Thoracic aorta (tissue), 2 donors: ENCODE data around the gene RTTN. TPM values are rescaled to one million over a fixed set of nuclear protein-coding genes. Genes with fewer than 3 reads are reported as not detected.

Experiments
- ATAC-seq: fragments of 150-250 bp; one replicate; pipeline ENCODE4 v1.8.0; 2017; ENCODE audit warnings: low read depth; ENCODE audit not compliant: insufficient number of reproducible peaks, low FRiP score
- DNase-seq: peaks from one replicate; pipeline ENCODE4 v3.0.0-alpha.2; 2020; ENCODE audit warnings: low spot score
- H3K27ac ChIP-seq, 2 donors: fragments of 200-600 bp; sonication (generic); 1 replicate in 1 of 2; 2 replicates in 1 of 2; pipeline ENCODE4 v1.5.1; 2016; ENCODE audit warnings: mild to moderate bottlenecking in 2 of 2, moderate library complexity in 2 of 2
- H3K27me3 ChIP-seq: fragments of 200-600 bp; sonication (generic); replicated peaks from 2 replicates; pipeline ENCODE4 v1.6.0; 2016; ENCODE audit warnings: mild to moderate bottlenecking; ENCODE audit not compliant: insufficient read depth
- H3K36me3 ChIP-seq: fragments of 200-600 bp; sonication (generic); one replicate; pipeline ENCODE4 v1.5.1; 2016
- H3K4me1 ChIP-seq, 2 donors: fragments of 200-600 bp; sonication (generic); 1 replicate in 1 of 2; 2 replicates in 1 of 2; pipeline versions ENCODE4 v1.5.1 to v1.6.0; 2016; ENCODE audit warnings: low read depth in 2 of 2, mild to moderate bottlenecking in 1 of 2; ENCODE audit not compliant: control insufficient read depth in 1 of 2
- H3K4me3 ChIP-seq: fragments of 200-600 bp; sonication (generic); 2 replicates; pipeline ENCODE4 v1.5.1; 2016; ENCODE audit warnings: mild to moderate bottlenecking
- H3K9me3 ChIP-seq: fragments of 200-600 bp; sonication (generic); 2 replicates; pipeline ENCODE4 v1.5.1; 2016
- CTCF ChIP-seq: fragments of 200-600 bp; sonication (generic); IDR thresholded peaks from one replicate; pipeline ENCODE4 v1.5.1; 2019; ENCODE audit warnings: antibody characterized with exemption
- total RNA-seq, 2 donors: library from RNA; depleted of rRNA; stranded (reverse); fragments of >200 nt; gene quantifications; one replicate each; pipeline versions ENCODE4 v1.1.0 to v1.2.3, GENCODE V29; 2016

Gene RTTN
- total RNA-seq, 2 donors from 2014 or later = 13.1 to 20.7 TPM

GRCh38 chr18:70124139-70124538 is 81.3 kb downstream of the RTTN start:
- ATAC-seq = no peak
- no peaks in the 10 kb centered on the region for H3K4me1 ChIP-seq
- no peaks in the 10 kb centered on the region for H3K27me3 ChIP-seq
- no peak for TF ChIP-seq CTCF
- no peaks in the 10 kb centered on the region for H3K36me3 ChIP-seq
- no peaks in the 10 kb centered on the region for H3K9me3 ChIP-seq
- DNase-seq = no peak
- no peak overlapping the region for H3K4me3 ChIP-seq
- H3K27ac ChIP-seq = no peak overlapping the region

- TF ChIP-seq CTCF = no peak
- Histone ChIP-seq H3K4me1 (no peaks in the 10 kb centered on the region), H3K9me3 (no peaks in the 10 kb centered on the region), H3K36me3 (no peaks in the 10 kb centered on the region), H3K27ac (no peak overlapping the region), H3K4me3 (no peak overlapping the region), H3K27me3 (no peaks in the 10 kb centered on the region)
- ATAC-seq = no peak
- DNase-seq = no peak
Measured at GRCh38 chr18:70121842-70122241, 83.6 kb downstream of the RTTN start.

- no peak for ATAC-seq
Measured at GRCh38 chr18:70116949-70117348, 88.5 kb downstream of the RTTN start.

GRCh38 chr18:70113511-70113910 is 92.0 kb downstream of the RTTN start:
- peaks cover 10% of the 10 kb centered on the region for H3K36me3 ChIP-seq
- no peaks in the 10 kb centered on the region for H3K9me3 ChIP-seq
- no peaks in the 10 kb centered on the region for H3K27me3 ChIP-seq
- TF ChIP-seq CTCF = no peak
- ATAC-seq (no peak), DNase-seq (no peak)
- H3K4me3 ChIP-seq = no peak overlapping the region
- no peak overlapping the region for H3K27ac ChIP-seq
- H3K4me1 ChIP-seq = no peaks in the 10 kb centered on the region

More at GRCh38 chr18:70116949-70117348, 88.5 kb downstream of the RTTN start:
- no peak for TF ChIP-seq CTCF
- no peaks in the 10 kb centered on the region for H3K36me3 ChIP-seq
- DNase-seq = no peak
- H3K4me3 ChIP-seq = no peak overlapping the region
- H3K27me3 ChIP-seq = no peaks in the 10 kb centered on the region
- H3K27ac ChIP-seq = no peak overlapping the region
- no peaks in the 10 kb centered on the region for H3K4me1 ChIP-seq
- H3K9me3 ChIP-seq = no peaks in the 10 kb centered on the region

- DNase-seq = no peak
- H3K9me3 ChIP-seq = no peaks in the 10 kb centered on the region
- no peak for TF ChIP-seq CTCF
- no peaks in the 10 kb centered on the region for H3K27me3 ChIP-seq
- H3K36me3 ChIP-seq = peaks cover 10% of the 10 kb centered on the region
- no peak overlapping the region for H3K4me3 ChIP-seq
- no peak for ATAC-seq
- no peaks in the 10 kb centered on the region for H3K4me1 ChIP-seq
- H3K27ac ChIP-seq = no peak overlapping the region
Measured at GRCh38 chr18:70110678-70111077, 94.8 kb downstream of the RTTN start.
